Activated gamma-delta T cell treated with anti-CD3 and anti-CD28 coated beads, Interleukin-2, amount 50 U/mL, for 16 hours (primary cell): ENCODE data around the gene PLAAT1.

Source experiments
- DNase-seq: peaks from one replicate; pipeline ENCODE4 v3.0.0-alpha.2; 2020; ENCODE audit warnings: low read depth

PLAAT1 gene

DNA sequence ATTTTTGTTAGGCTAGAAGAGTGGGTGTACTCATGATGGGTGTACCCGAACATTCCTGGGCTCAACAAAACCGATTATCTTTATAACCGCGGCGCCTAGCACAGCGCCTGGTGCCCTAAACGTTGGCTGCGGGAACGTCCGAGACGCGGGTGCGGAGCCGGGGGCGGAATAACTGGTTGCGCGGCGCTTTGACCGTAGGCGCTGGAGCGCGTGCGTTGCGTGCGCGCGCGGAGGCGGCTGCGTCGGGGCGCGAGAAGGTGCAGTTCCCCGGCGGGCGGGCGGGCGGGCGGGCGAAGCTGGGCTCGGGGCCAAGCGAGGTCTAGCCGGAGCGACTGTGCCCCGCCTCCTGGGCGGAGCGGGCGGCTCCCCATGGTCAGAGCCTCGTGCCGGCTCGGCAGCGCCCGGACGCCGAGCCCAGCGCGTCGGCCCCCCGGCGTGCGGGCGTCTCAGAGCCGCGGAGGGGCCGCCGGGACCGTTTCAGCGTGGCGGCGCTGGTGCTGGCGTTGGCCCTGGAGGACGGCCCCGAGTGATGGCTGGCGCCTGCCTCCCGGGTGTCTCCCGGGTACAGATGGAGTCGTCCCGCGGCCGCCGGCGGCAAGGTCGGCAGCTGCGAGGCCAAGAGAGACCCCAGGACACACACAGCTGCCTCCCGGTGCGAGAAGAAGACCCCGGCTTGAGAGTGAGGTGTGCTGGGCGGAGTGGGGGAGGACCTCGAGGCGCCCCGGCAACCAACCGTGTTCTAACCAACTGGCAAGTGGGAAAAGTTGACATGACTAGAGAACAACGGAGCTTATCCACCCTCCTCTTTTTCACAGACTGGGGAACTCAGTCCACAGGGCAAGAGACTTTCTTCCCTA, at the start of gene PLAAT1:
PLAAT1 (plus strand) TSS at position 373 of the 857 bp plus-strand sequence. CDS start 14,429 bp downstream, outside the sequence.
- no peak for DNase-seq

DNA sequence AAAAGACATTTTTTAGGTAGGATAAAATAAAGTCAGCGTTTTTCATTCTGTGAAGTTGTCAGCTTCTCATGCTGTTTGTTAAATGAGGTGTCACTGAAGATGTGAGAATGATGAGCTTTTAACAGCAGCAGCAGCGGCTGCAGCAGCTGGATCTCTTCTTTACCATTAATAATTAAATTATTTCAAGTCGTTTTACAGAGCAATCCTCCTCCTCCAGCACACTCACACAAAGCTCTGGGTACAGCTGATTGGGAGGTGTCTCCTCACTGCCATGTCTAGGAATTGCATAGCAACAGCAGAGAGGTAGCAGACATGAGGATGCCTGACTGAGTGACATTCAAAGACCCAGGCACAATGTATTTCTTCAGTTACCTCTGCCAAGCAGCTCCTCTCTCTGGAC, 46.7 kb upstream of the PLAAT1 start:
- DNase-seq: no peak

DNA sequence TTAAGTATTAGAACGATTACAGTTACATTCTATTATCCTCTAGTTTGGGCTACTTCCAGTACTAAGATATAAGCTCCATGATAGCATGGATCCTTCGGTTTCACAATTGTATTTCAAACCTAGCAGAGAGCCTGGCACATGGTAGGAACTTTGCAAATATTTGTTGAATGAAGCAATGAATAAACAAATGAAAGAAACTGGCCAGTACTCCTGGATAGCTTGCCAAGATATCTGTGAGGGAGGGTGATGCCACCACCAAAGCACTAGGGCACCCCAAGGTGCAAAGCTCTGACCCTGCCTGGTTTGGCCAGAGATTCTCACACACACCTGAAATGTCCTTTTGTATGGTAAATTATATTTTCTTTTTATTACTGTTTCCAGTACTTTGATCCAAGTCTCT, 44.3 kb upstream of the PLAAT1 start:
- DNase-seq: no peak

GRCh38 chr3:193207290-193208273, 33.4 kb upstream of the PLAAT1 start:
- no peak for DNase-seq

- no peak for DNase-seq
Observed at GRCh38 chr3:193210618-193211017, 30.4 kb upstream of the PLAAT1 start.

DNA sequence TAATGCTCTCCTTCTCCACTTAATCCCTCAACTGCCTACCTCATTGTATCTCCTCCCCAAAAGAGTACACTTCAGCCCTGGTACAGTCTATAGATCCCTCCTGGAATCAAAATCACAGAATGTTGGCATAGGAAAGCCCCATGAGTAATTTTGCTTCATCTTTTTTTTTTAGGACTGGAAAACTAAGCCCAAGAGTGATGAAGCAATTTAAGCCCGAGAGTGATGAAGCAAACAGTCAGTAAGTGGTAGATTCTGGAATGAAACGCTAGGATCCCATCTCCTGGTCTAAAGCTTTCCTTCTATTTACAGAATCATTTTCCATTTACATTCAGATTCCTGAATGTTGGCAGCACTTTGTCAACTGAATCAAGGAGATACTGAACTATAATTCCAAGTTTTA, 29.8 kb upstream of the PLAAT1 start:
- DNase-seq: no peak

DNA sequence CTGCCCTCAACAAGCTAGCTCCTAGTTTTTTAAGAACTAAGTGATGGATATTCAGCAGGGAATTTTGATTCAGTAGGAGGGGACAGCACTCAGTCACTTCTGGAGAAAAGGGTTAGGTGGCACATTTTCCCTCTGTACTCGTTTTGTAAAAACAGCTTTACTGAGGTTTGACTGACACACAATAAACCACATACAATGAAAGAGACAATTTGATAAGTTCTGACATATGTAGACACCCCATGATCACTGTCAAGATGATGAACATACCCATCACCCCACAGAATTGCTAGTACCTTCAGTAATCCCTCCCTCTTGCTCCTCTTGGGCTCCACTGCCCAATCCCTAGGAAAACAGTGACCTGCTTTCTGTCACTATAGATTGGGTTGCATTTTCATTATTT, 29.0 kb upstream of the PLAAT1 start:
- DNase-seq: no peak

GRCh38 chr3:193212844-193213243, 28.2 kb upstream of the PLAAT1 start:
- no peak for DNase-seq

GRCh38 chr3:193214445-193214844, 26.6 kb upstream of the PLAAT1 start:
- DNase-seq: no peak

- DNase-seq: no peak
Observed at GRCh38 chr3:193225302-193226125, 15.5 kb upstream of the PLAAT1 start.

DNA sequence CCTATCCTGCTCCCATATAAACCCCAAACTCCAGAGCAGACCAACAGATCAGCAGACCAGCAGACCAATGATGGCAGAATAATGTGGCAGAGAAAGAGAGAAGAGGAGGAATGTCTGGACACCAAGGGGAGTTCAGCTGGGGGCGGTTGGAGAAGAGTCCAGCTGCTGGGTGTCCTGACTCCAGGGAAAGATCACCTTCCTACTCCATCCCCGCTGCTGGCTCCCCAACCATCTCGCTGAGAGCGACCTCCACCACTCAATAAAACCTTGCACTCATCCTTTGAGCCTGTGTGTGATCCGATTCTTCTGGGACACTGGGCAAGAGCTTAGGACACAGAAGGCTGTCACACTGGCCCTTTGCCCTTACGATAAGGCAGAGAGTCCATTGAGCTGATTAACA, 12.8 kb upstream of the PLAAT1 start:
- no peak for DNase-seq

GRCh38 chr3:193229851-193230420, 11.1 kb upstream of the PLAAT1 start:
- DNase-seq: no peak

GRCh38 chr3:193230610-193231009, 10.4 kb upstream of the PLAAT1 start:
- no peak for DNase-seq

- no peak for DNase-seq
Observed at GRCh38 chr3:193231201-193231600, 9.8 kb upstream of the PLAAT1 start.

GRCh38 chr3:193236599-193236998, 4.4 kb upstream of the PLAAT1 start:
- no peak for DNase-seq

GRCh38 chr3:193237030-193237429, 4.0 kb upstream of the PLAAT1 start:
- DNase-seq: no peak

DNA sequence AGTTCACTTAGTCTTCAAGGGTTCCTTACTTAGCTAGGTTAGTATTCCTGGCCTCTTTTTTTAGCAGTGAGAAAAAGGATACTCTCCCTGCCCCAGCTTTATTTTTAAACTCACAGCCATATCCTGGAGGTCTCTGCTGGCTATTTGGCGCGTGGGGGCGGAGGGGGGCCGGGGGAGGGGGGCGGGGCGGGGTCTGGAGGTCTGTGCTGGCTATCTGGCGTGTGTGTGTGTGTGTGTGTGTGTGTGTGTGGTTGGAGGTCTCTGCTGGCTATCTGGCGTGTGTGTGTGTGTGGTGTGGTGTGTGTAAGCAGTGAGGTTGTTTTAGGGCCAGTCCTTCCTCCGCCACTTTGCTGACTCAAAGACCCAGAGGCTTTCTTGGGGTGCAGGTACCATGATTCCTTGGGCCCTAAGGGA, 579 bp upstream of the PLAAT1 start:
- no peak for DNase-seq

- no peak for DNase-seq
Observed at GRCh38 chr3:193241716-193242115, 694 bp downstream of the PLAAT1 start.

DNA sequence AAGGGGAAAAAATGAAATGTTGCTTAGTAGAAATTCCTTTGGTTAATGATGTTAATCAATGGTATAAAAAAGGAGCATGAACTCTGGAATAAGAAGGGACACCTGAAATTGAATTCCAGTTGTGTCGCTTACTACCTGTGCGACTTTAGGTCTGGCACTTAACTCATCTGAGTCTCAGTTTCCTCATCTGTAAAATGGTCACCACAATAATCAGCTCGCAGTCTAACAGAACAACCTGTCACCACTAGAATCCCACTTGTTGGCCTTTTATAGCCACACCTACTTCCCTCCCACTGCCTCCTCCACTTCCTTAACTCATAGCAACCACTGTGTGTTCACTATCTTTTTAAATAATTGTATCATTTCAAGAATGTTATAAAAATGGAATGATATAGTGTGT, 2.5 kb downstream of the PLAAT1 start:
- DNase-seq: no peak

- DNase-seq: no peak
Observed at GRCh38 chr3:193248848-193249468, 7.9 kb downstream of the PLAAT1 start.

DNA sequence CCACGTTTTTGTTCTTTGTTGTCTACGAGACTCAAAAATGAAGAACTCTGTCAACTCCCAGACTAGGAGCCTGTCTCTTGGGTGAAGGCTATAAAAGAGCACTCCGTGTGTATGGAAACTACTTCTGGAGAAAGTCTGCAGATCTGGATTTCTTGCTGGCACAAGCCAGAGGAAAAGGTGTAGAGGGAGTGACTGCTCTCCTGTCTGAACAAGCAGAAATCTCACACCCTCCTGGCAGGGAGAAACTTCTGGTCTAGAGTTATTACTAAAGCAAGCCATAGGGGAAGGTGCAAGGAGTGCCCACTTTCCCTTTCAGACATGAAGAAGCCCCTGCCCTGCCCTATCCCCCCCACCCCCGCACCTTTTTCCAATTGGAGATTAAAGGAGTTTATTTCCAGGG, 9.5 kb downstream of the PLAAT1 start:
- DNase-seq: no peak
